ENCODE results near the gene CRYZL1.

- peak; percentile 75; the same call in 1 of the 2 replicates for TF ChIP-seq TAF1 (IDR thresholded peaks at IDR 0.05; ENCODE audit: low read depth)
- no peak for TF ChIP-seq FOXM1 (IDR thresholded peaks at IDR 0.05; ENCODE audit: borderline replicate concordance, low read depth)
- 0 out of 2 replicates have a peak, but pooled peaks have one; percentile 33 for TF ChIP-seq EGR1 (IDR thresholded peaks at IDR 0.05)
- TF ChIP-seq, protein P1, sequence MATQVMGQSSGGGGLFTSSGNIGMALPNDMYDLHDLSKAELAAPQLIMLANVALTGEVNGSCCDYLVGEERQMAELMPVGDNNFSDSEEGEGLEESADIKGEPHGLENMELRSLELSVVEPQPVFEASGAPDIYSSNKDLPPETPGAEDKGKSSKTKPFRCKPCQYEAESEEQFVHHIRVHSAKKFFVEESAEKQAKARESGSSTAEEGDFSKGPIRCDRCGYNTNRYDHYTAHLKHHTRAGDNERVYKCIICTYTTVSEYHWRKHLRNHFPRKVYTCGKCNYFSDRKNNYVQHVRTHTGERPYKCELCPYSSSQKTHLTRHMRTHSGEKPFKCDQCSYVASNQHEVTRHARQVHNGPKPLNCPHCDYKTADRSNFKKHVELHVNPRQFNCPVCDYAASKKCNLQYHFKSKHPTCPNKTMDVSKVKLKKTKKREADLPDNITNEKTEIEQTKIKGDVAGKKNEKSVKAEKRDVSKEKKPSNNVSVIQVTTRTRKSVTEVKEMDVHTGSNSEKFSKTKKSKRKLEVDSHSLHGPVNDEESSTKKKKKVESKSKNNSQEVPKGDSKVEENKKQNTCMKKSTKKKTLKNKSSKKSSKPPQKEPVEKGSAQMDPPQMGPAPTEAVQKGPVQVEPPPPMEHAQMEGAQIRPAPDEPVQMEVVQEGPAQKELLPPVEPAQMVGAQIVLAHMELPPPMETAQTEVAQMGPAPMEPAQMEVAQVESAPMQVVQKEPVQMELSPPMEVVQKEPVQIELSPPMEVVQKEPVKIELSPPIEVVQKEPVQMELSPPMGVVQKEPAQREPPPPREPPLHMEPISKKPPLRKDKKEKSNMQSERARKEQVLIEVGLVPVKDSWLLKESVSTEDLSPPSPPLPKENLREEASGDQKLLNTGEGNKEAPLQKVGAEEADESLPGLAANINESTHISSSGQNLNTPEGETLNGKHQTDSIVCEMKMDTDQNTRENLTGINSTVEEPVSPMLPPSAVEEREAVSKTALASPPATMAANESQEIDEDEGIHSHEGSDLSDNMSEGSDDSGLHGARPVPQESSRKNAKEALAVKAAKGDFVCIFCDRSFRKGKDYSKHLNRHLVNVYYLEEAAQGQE (IDR thresholded peaks at IDR 0.05; ENCODE audit: low read depth): no peak
- peak; percentile 47; the same call in 1 of the 2 replicates for TF ChIP-seq MAX (IDR thresholded peaks at IDR 0.05)
- no peak for TF ChIP-seq EP300 (IDR thresholded peaks at IDR 0.05; ENCODE audit: borderline replicate concordance)
- no peak for TF ChIP-seq RAD21 (IDR thresholded peaks at IDR 0.05; ENCODE audit: low read depth)
- TF ChIP-seq CREB1 (IDR thresholded peaks at IDR 0.05; ENCODE audit: low read depth): peak; percentile 10; the same call in 1 of the 2 replicates
- TF ChIP-seq, protein P2, sequence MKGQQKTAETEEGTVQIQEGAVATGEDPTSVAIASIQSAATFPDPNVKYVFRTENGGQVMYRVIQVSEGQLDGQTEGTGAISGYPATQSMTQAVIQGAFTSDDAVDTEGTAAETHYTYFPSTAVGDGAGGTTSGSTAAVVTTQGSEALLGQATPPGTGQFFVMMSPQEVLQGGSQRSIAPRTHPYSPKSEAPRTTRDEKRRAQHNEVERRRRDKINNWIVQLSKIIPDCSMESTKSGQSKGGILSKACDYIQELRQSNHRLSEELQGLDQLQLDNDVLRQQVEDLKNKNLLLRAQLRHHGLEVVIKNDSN (IDR thresholded peaks at IDR 0.05): no peak
- TF ChIP-seq CEBPB (IDR thresholded peaks at IDR 0.05): no peak
- no peak for TF ChIP-seq ZBTB7A (IDR thresholded peaks at IDR 0.05; ENCODE audit: low read depth)
- TF ChIP-seq TCF12 (IDR thresholded peaks at IDR 0.05; ENCODE audit: low read depth): no peak
- TF ChIP-seq YY1 (IDR thresholded peaks at IDR 0.05; ENCODE audit: low read depth): 0 out of 2 replicates have a peak, but pooled peaks have one; percentile 42
These were observed 720 bp upstream of the CRYZL1 start, which contains the start of gene ITSN1 for GRCh38 chr21:33642027-33642895.

All from Ishikawa (cell line).